ENCODE results near the gene ZFP28.

- TF ChIP-seq CTCF (IDR thresholded peaks at IDR 0.05): no peak
- TF ChIP-seq POLR2AphosphoS5 (IDR thresholded peaks at IDR 0.05; ENCODE audit: insufficient read depth in 1 of 2, low read depth in 1 of 2): no peak
These were observed 56.8 kb downstream of the ZFP28 start for GRCh38 chr19:56595548-56595899.
